Mesothelial cell of epicardium (in vitro differentiated cells): ENCODE measurements around the gene LEMD1. TPM values are rescaled to one million over a fixed set of nuclear protein-coding genes. Genes with fewer than 3 reads are reported as not detected.
A peak's percentile ranks its signal among the peaks of the same experiment; 100 is the strongest.

Experiments
- DNase-seq, 2 experiments: peaks; one replicate each; pipeline ENCODE4 v3.0.0; 2021; ENCODE audit warnings: low spot score in 2 of 2; ENCODE audit not compliant: unreplicated experiment in 2 of 2
- H3K27ac Mint-ChIP-seq: 2 replicates; pipeline ENCODE4 v1.8.0; 2021; ENCODE audit warnings: mixed read lengths
- H3K27me3 Mint-ChIP-seq: 2 replicates; pipeline ENCODE4 v1.8.0; 2021; ENCODE audit warnings: low read depth, mixed read lengths
- H3K36me3 Mint-ChIP-seq: 2 replicates; pipeline ENCODE4 v1.8.0; 2021; ENCODE audit warnings: mixed read lengths
- H3K4me1 Mint-ChIP-seq: 2 replicates; pipeline ENCODE4 v1.8.0; 2021; ENCODE audit warnings: mixed read lengths
- H3K4me3 Mint-ChIP-seq: 2 replicates; pipeline ENCODE4 v1.8.0; 2021; ENCODE audit warnings: mild to moderate bottlenecking, moderate library complexity, mixed read lengths
- H3K9me3 Mint-ChIP-seq: 2 replicates; pipeline ENCODE4 v1.8.0; 2021; ENCODE audit warnings: mixed read lengths
- total RNA-seq: library from RNA; stranded (reverse); gene quantifications from 3 replicates; pipeline ENCODE4 v1.2.1, GENCODE V29; 2021
- TF ChIP-seq, protein P1 (sequence below): fragments of 200-600 bp; sonication (generic); IDR thresholded peaks from one replicate; pipeline ENCODE4 v1.5.0; 2021; ENCODE audit warnings: antibody characterized with exemption; ENCODE audit not compliant: unreplicated experiment

The LEMD1 gene
- total RNA-seq, 1 donor from 2014 or later, result 1.3 TPM

DNA sequence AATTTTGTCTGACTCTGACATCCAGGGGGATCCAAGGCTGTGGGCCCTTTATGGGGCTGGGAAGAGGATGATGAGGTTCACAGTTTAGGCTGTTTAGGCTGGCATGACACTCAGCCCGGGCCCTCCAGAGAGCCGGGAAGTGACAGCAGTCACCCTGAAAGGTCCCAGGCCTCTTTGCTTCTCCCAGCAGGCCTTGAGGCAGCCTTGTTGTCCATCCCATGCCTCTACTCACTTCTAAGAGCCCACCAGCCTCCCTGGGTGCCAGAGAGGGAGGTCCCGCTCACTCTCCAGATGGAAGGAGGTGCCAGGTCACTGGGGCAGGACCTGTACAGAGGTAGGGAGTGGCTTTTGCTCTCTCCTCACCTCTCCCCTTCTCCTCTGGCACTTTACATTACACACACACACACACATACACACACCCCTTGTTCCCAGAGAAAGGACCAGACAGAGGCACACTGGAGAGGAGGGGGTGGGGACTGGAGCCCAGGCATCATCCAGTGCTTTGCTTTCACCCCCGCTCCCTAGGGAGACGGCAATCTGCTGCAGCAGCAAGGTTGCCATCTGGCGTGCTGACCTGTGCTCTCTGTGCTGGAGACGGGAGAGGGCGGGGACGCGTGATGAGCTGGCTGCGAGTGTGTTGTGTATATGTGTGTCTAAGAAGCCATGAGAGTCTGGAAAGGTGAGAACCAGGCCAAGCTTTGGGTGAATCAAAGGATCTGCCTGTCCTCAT, 69.7 kb downstream of the LEMD1 start:
- Mint-ChIP-seq H3K4me1 (peaks cover 33% of the 10 kb centered on the region), H3K36me3 (no peaks in the 10 kb centered on the region), H3K9me3 (no peaks in the 10 kb centered on the region), H3K27ac (no peak overlapping the region), H3K27me3 (peaks cover 6% of the 10 kb centered on the region), H3K4me3 (no peak overlapping the region)
- no peak for DNase-seq
- TF ChIP-seq, protein P1, sequence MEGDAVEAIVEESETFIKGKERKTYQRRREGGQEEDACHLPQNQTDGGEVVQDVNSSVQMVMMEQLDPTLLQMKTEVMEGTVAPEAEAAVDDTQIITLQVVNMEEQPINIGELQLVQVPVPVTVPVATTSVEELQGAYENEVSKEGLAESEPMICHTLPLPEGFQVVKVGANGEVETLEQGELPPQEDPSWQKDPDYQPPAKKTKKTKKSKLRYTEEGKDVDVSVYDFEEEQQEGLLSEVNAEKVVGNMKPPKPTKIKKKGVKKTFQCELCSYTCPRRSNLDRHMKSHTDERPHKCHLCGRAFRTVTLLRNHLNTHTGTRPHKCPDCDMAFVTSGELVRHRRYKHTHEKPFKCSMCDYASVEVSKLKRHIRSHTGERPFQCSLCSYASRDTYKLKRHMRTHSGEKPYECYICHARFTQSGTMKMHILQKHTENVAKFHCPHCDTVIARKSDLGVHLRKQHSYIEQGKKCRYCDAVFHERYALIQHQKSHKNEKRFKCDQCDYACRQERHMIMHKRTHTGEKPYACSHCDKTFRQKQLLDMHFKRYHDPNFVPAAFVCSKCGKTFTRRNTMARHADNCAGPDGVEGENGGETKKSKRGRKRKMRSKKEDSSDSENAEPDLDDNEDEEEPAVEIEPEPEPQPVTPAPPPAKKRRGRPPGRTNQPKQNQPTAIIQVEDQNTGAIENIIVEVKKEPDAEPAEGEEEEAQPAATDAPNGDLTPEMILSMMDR, result no peak

DNA sequence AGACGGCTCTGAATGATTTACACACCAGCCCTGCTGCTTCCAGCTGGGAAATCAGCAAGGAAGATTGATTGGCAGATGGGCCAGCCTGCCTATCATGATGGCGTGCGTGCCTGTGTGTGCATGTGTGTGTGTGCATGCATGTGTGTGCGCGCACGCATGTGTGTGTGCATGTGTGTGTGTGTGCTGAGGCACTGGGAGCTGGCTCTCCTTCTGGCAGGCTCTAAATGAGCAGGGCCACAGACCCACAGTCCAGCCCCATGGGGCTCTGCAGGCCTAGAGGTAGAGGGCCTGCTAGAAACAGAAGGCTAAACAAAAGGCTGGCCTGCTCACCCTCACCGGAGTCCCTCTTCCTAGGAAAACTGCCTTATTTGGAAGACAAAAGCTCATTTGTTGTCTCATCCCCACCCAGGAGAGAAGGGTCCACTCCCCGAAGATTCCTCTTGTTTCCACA, 71.1 kb downstream of the LEMD1 start:
- Mint-ChIP-seq H3K27ac (peak overlapping the region; percentile 43), H3K4me3 (no peak overlapping the region), H3K4me1 (peaks cover 26% of the 10 kb centered on the region), H3K36me3 (no peaks in the 10 kb centered on the region), H3K9me3 (no peaks in the 10 kb centered on the region), H3K27me3 (peaks cover 17% of the 10 kb centered on the region)
- no peak for DNase-seq
- TF ChIP-seq, protein P1, result no peak

DNA sequence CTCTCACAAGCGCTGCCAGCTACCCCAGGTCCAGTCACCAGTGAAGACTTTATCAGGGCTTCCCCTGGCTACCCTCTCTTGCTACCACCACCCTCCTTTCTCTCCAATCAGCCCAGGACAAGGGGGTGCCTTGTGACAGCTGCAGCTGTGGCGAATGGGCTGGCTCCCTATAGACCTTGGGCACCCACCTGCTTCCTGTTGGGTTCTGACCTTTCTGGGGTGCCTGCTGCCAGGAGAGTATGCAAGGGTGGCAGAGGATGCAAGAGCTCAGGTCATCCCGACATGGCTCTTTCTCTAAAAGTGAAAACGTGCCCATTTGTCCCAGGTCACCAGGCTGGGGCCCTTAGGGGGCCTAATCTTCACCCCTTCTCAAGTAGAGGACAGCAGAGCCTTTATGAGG, 71.7 kb downstream of the LEMD1 start:
- H3K36me3 Mint-ChIP-seq, result no peaks in the 10 kb centered on the region
- no peak overlapping the region for H3K4me3 Mint-ChIP-seq
- TF ChIP-seq, protein P1, result no peak
- H3K4me1 Mint-ChIP-seq, result peaks cover 25% of the 10 kb centered on the region
- H3K27ac Mint-ChIP-seq, result no peak overlapping the region
- DNase-seq, result no peak
- no peaks in the 10 kb centered on the region for H3K9me3 Mint-ChIP-seq
- peaks cover 22% of the 10 kb centered on the region for H3K27me3 Mint-ChIP-seq

DNA sequence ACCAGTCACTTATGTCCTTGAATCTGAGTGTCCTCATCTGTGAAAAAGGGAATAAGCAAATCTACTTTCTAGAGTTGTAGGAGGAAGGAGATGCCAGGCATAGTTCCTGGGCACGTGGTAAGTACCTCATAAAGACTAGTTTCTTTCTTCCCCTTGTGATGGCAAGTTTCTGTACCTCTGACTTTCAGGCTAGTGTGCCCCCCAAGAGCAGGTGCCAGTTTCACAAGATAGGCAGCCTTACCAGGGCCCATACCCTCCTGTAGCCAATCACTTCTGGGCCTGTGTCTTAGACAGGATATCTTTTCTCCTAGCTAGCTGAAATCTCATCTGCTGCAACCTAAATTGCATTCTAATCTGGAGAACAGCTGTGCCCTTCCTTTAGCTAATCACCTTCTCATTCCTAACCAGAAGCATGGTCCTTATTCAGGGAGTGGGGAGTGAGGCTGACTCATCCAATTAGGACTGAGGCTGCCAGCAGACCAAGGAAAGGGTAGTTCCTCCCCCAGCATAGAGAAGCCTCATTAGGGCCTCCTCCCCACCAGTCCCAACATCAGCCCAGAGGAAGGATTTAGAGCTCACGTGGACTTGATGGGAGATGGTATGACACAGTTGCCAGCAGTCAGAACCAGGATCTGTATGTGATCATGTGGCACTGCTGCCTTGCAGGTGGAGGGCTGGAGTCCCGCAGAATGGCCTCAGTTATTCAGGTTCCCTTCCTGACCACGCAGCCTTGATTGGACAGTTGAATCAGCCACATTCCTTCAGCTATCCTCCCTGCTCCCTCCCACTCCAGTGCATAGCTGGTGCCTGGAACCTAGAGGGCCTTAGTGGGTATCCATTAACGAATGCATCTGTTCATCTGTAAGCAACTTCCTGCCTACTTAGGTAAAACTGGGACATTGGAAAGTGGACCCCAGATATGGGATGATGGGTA, 73.0 kb downstream of the LEMD1 start:
- Mint-ChIP-seq H3K4me3 (no peak overlapping the region), H3K4me1 (peaks cover 29% of the 10 kb centered on the region), H3K27ac (no peak overlapping the region), H3K36me3 (no peaks in the 10 kb centered on the region), H3K9me3 (no peaks in the 10 kb centered on the region), H3K27me3 (peaks cover 34% of the 10 kb centered on the region)
- TF ChIP-seq, protein P1, result no peak
- no peak for DNase-seq

DNA sequence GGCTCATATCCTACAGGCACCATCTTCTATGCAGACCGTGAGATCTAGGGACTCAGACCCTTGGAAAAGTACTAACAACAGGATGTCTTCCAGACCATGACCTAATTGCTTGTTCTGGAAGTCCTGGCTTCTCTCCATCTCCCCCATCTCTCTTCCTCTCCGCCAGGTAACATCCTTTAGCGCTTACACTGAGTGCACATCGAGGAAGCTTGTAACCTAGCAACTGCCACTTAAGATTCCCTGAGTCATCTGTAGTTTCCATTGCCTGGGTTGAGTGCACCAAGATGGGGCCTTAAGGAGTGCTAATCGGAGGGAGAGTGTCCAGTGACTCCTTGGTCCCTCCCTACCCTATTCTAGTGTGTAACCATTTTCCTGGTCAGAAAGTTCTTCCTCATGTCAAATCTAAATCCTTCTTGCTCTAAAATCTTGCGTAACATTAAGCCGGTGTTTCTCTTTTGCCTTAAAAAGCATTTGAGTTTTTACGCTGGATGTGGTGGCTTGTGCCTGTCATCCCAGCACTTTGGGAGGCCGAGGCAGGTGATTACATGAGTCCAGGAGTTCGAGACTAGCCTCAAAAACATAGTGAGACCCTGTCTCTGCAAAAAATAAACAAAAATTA, 74.8 kb downstream of the LEMD1 start:
- no peaks in the 10 kb centered on the region for H3K36me3 Mint-ChIP-seq
- H3K9me3 Mint-ChIP-seq, result no peaks in the 10 kb centered on the region
- H3K4me3 Mint-ChIP-seq, result no peak overlapping the region
- TF ChIP-seq, protein P1, result no peak
- H3K27ac Mint-ChIP-seq, result no peak overlapping the region
- peaks cover 29% of the 10 kb centered on the region for H3K4me1 Mint-ChIP-seq
- no peak for DNase-seq
- peaks cover 50% of the 10 kb centered on the region for H3K27me3 Mint-ChIP-seq
